LNCaP clone FGC (cell line): Measurements from ENCODE around the gene DAAM1.

Experiments
- DNase-seq: peaks from one replicate; pipeline ENCODE4 v3.0.0-alpha.2; 2011; ENCODE audit warnings: low read depth
- H3K4me3 ChIP-seq: 2 replicates; pipeline ENCODE4 v1.5.1; 2011; ENCODE audit warnings: mild to moderate bottlenecking, low read depth, low read length, control low read depth
- TF ChIP-seq, protein P1 (sequence below): IDR thresholded peaks from 2 replicates; pipeline ENCODE4 v1.5.1; 2012; ENCODE audit warnings: mild to moderate bottlenecking; ENCODE audit not compliant: control insufficient read depth, insufficient read depth; ENCODE audit errors: extremely low read depth

DAAM1 gene

DNA sequence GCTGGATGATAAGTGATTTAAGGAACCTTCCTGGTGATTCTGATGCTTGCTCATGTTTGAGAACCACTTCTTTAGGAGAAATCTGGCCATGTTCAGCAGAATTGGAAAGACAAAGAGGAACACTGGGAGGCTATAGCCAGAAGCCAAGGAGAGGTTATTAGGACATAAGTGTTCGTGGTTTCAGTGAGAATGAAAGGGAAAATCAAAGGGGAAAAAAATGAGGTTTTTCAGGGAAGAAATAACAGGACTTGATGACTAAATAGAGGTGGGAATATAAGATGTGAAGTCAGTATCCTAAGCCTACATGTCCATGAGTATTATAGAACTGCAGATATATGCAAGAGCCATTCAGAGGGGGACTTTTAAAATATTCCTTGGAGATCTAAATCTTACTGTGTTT, 95.6 kb downstream of the DAAM1 start:
- H3K4me3 ChIP-seq, result no peak overlapping the region
- TF ChIP-seq, protein P1, sequence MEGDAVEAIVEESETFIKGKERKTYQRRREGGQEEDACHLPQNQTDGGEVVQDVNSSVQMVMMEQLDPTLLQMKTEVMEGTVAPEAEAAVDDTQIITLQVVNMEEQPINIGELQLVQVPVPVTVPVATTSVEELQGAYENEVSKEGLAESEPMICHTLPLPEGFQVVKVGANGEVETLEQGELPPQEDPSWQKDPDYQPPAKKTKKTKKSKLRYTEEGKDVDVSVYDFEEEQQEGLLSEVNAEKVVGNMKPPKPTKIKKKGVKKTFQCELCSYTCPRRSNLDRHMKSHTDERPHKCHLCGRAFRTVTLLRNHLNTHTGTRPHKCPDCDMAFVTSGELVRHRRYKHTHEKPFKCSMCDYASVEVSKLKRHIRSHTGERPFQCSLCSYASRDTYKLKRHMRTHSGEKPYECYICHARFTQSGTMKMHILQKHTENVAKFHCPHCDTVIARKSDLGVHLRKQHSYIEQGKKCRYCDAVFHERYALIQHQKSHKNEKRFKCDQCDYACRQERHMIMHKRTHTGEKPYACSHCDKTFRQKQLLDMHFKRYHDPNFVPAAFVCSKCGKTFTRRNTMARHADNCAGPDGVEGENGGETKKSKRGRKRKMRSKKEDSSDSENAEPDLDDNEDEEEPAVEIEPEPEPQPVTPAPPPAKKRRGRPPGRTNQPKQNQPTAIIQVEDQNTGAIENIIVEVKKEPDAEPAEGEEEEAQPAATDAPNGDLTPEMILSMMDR, result no peak
- DNase-seq, result no peak

DNA sequence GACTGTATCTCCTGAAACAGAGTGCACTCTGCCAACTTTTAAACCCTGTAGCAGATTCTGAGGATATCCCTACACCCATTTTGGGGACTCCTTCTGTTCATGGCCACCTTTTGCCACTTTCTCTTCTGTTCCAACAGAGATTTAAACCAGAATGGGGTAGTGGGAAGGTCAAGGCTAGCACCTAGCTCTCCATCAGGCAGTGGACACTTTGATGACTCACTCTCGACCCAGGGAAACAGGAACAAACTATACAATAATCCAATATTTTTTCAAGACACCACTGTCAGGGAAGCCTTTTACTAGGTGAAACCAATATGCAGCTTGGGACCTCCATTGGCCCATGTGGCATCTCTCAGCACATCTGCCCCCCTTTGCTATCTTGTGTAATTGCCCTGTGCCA, 103.6 kb downstream of the DAAM1 start:
- TF ChIP-seq, protein P1, result no peak
- no peak overlapping the region for H3K4me3 ChIP-seq
- no peak for DNase-seq

DNA sequence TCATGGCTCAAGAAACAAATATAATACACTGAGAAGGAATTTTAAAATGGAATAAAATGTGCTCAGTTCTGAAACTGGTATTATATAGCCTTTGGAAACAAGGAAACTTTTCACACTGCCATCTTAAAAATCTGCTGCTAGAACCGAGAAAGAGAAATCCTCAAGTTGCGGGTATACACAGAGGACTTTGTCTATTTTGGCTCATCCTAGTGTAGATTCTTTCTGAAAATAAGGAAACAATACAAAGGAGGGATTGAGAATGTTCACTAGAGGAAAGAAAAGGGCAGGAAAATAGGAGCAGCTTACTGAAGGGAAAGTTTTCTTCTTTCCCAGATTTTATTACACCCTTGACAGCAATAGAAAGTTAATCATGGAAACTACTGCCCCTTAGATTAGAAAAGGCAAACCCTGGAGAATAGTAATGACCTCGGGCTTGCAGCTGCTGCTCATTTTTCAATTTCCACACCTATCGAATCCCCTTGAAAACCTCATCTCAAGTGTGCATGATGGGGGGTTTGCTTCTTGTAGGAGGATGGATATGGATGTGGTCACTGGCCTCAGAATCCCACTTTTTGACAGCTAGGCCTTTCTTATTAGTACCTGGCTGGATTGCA, 104.6 kb downstream of the DAAM1 start:
- TF ChIP-seq, protein P1, result no peak
- no peak for DNase-seq
- H3K4me3 ChIP-seq, result no peak overlapping the region

DNA sequence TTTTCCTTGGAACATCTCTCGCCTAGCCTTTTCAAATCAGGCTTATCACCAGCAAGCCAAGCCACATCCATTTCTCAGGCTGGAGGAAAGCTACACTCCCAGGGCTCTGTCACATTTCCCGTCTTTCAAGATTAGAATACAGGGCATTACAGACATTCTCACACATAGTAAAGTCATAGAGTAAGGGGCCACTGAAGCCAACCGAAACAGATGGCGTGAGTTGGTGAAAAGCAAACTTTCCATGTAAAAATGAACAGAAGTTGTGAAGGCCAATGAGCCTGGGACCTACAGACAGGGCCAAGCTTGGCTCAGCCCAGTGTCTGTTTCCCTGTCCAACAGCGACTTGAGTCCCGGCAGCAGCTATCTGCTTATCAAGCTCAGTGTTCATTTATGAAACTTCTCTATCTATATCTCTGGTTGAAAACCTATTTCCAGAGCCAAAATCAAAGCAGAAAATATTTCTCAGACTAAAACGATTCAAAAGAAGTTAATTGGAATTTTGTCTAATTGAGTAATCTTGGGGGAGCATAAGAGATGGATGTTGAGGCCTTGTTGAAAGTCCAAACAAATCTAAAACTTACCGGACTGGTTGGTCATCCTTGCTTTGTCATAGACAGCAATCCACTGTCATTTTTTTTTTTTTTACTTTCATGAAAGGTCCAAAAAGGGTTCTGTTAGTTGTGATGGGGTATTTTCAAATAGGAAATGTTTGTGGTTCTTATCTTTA, 105.6 kb downstream of the DAAM1 start:
- TF ChIP-seq, protein P1, result no peak
- H3K4me3 ChIP-seq, result no peak overlapping the region
- no peak for DNase-seq

DNA sequence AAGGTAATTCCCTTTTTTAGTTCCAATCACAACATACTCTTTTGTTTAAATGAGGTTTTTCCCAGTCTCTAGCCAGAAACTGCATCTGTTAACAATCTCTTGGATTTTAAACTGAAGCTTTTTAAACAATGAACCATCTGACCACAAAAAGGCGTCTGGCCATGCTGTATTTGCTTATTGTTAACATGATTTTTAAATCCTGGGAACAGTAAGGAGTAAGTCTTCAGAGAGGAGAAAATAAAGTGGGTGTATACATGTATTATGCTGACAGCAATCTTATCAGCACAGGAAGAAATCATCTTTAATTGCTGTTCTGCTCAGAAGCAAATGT, 106.2 kb downstream of the DAAM1 start:
- TF ChIP-seq, protein P1, result no peak
- no peak for DNase-seq

DNA sequence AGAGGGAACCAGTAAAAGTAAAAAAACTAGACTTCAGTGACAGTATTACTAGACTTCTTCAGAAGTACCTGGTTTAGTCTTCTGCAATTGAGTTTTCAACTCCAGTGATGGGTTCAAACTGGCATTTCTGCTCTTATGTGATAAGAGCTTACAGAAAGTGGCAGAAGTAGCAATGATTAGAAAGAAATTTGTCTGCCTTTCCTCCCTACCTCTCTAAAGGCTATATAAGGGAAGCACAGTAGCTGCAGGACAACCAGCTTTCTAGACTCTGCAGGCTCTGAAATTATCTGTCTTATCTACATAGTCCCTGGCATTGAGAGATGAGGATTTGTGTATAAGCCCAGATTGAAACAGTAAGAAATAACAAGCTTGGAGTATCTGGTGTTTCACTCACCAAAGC, 107.5 kb downstream of the DAAM1 start:
- no peak overlapping the region for H3K4me3 ChIP-seq
- TF ChIP-seq, protein P1, result no peak
- no peak for DNase-seq

More for the DNA sequence above, 106.2 kb downstream of the DAAM1 start:
- no peak overlapping the region for H3K4me3 ChIP-seq

DNA sequence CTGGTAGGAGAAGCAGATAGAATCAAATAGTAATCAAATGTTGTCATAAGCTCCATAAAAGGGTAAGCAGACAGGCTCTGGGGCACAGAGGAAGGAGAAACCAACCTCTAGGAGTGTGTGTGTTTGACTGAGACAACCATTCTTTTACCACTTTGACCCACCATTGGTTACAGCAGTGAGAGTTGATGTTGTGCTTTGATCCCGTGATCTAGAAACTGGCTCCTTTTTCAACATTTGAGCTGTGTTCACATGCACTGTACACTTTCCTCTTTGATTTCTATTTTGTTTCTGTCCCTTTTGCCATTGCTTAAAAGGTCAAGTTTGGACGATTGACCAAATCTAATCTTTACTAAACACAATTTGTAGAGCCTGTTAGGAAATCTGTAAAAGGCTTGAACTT, 108.0 kb downstream of the DAAM1 start:
- DNase-seq, result no peak
- H3K4me3 ChIP-seq, result no peak overlapping the region
- TF ChIP-seq, protein P1, result no peak
